ENCODE data around the gene FAM171A1.

- TF ChIP-seq POLR2AphosphoS5 (IDR thresholded peaks at IDR 0.05; ENCODE audit: low read depth, low read length) (no peak), TAF1 (IDR thresholded peaks at IDR 0.05; ENCODE audit: borderline replicate concordance, low read depth, low read length) (no peak), POLR2A (IDR thresholded peaks at IDR 0.05; ENCODE audit: low read depth, low read length) (no peak)
Measured at GRCh38 chr10:15208221-15208620, 162.9 kb downstream of the FAM171A1 start.

All from GM12892 (cell line).